ENCODE data around the gene SPACA4.

DNA sequence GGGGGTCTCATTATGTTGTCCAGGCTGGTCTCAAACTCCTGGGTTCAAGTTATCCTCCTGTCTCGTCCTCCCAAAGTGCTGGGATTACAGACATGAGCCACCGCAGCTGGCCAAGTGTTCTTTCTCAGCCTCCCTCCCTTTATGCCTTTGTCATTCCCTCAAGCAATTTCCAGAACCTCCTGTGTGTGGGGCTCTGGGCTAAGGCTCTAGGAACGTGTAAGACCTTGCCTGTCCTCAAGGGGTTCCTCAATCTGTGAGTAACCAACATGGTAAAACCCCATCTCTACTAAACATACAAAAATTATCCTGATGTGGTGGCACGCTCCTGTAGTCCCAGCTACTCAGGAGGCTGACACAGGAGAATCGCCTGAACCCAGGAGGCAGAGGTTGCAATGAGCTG is 15.5 kb upstream of the SPACA4 start:
- peak; percentile 46 to 97 (median 84); a peak in 4 of 6 replicates for TF ChIP-seq CTCF (IDR thresholded peaks at IDR 0.05 in 2 of 3, conservative IDR thresholded peaks at IDR 0.05 in 1 of 3; ENCODE audit: insufficient read depth in 2 of 3, low read depth in 1 of 3, low read length in 3 of 3)
- TF ChIP-seq, protein P1, sequence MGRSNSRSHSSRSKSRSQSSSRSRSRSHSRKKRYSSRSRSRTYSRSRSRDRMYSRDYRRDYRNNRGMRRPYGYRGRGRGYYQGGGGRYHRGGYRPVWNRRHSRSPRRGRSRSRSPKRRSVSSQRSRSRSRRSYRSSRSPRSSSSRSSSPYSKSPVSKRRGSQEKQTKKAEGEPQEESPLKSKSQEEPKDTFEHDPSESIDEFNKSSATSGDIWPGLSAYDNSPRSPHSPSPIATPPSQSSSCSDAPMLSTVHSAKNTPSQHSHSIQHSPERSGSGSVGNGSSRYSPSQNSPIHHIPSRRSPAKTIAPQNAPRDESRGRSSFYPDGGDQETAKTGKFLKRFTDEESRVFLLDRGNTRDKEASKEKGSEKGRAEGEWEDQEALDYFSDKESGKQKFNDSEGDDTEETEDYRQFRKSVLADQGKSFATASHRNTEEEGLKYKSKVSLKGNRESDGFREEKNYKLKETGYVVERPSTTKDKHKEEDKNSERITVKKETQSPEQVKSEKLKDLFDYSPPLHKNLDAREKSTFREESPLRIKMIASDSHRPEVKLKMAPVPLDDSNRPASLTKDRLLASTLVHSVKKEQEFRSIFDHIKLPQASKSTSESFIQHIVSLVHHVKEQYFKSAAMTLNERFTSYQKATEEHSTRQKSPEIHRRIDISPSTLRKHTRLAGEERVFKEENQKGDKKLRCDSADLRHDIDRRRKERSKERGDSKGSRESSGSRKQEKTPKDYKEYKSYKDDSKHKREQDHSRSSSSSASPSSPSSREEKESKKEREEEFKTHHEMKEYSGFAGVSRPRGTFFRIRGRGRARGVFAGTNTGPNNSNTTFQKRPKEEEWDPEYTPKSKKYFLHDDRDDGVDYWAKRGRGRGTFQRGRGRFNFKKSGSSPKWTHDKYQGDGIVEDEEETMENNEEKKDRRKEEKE (IDR thresholded peaks at IDR 0.05; ENCODE audit: borderline replicate concordance in 1 of 2, control insufficient read depth in 1 of 2, low read depth in 2 of 2, low read length in 1 of 2), result no peak
- TF ChIP-seq FUS (optimal IDR thresholded peaks at IDR 0.05; ENCODE audit: low read depth, low read length), result no peak
- no peak for TF ChIP-seq MXI1 (IDR thresholded peaks at IDR 0.05; ENCODE audit: low read depth, low read length)
